SK-N-DZ (cell line): ENCODE results near the gene ACYP1. TPM values are rescaled to one million over a fixed set of nuclear protein-coding genes. Genes with fewer than 3 reads are reported as not detected.

Experiments
- DNase-seq: peaks from one replicate; pipeline ENCODE4 v3.0.0-alpha.2; 2015; ENCODE audit warnings: low spot score
- polyA plus RNA-seq, 2 experiments: library from polyadenylated mRNA; depleted of rRNA; stranded (reverse); fragments of >200 nt; gene quantifications; 2 replicates each; pipeline ENCODE4 v1.2.3, GENCODE V29; 2014

The ACYP1 gene
- 58.8 and 64.3 TPM in 2 replicates for polyA plus RNA-seq (2014; cell fraction: cytosol; rRNA removed)
- polyA plus RNA-seq (2014; cell fraction: nucleus; rRNA removed), result 64.1 and 95.6 TPM in 2 replicates

- peak; percentile 92 for DNase-seq
Measured at GRCh38 chr14:75063491-75064204, at the start of gene ACYP1. Gene ACYP1, minus strand, starts transcription at chr14:75064024. Its CDS starts 471 bp downstream, at chr14:75063553.

GRCh38 chr14:75109877-75110276 lies 46.1 kb upstream of the ACYP1 start:
- no peak for DNase-seq

- no peak for DNase-seq
Measured at GRCh38 chr14:75107186-75107585, 43.4 kb upstream of the ACYP1 start.

GRCh38 chr14:75101491-75101890 lies 37.7 kb upstream of the ACYP1 start:
- DNase-seq, result no peak

GRCh38 chr14:75098682-75099081 lies 34.9 kb upstream of the ACYP1 start:
- no peak for DNase-seq

- no peak for DNase-seq
Measured at GRCh38 chr14:75098212-75098611, 34.4 kb upstream of the ACYP1 start.

- DNase-seq, result no peak
Measured at GRCh38 chr14:75096959-75097358, 33.1 kb upstream of the ACYP1 start.

- no peak for DNase-seq
Measured at GRCh38 chr14:75095690-75096089, 31.9 kb upstream of the ACYP1 start.

- DNase-seq, result no peak
Measured at GRCh38 chr14:75094896-75095295, 31.1 kb upstream of the ACYP1 start.

GRCh38 chr14:75092698-75093097 lies 28.9 kb upstream of the ACYP1 start:
- no peak for DNase-seq

GRCh38 chr14:75091251-75091650 lies 27.4 kb upstream of the ACYP1 start:
- DNase-seq, result no peak

- DNase-seq, result no peak
Measured at GRCh38 chr14:75090353-75090752, 26.5 kb upstream of the ACYP1 start.

GRCh38 chr14:75088566-75089373 lies 24.9 kb upstream of the ACYP1 start:
- DNase-seq, result peak; percentile 49

- no peak for DNase-seq
Measured at GRCh38 chr14:75088153-75088552, 24.3 kb upstream of the ACYP1 start.

GRCh38 chr14:75084513-75084912 lies 20.7 kb upstream of the ACYP1 start:
- no peak for DNase-seq

GRCh38 chr14:75083271-75083670 lies 19.4 kb upstream of the ACYP1 start:
- DNase-seq, result no peak

GRCh38 chr14:75081660-75082229 lies 17.9 kb upstream of the ACYP1 start:
- DNase-seq, result no peak

GRCh38 chr14:75079521-75079920 lies 15.7 kb upstream of the ACYP1 start:
- DNase-seq, result no peak

- DNase-seq, result peak; percentile 52
Measured at GRCh38 chr14:75077794-75078193, 14.0 kb upstream of the ACYP1 start.

- no peak for DNase-seq
Measured at GRCh38 chr14:75070383-75070782, 6.6 kb upstream of the ACYP1 start.

- no peak for DNase-seq
Measured at GRCh38 chr14:75069811-75070145, 6.0 kb upstream of the ACYP1 start.

GRCh38 chr14:75069121-75069810 lies 5.4 kb upstream of the ACYP1 start, which contains the start of gene ZC2HC1C:
Gene ZC2HC1C, plus strand, starts transcription at chr14:75069641. Its CDS starts 933 bp downstream, at chr14:75070574.
- peak; percentile 88 for DNase-seq
